Measurements from ENCODE around the gene EAF1.

EAF1 gene

GRCh38 chr3:15436246-15436645 is 8.8 kb downstream of the EAF1 start:
- DNase-seq (ENCODE audit: extremely low spot score), result no peak
- POLR2A ChIA-PET, result no interaction called here
- TF ChIP-seq CTCF (IDR thresholded peaks at IDR 0.05; ENCODE audit: control extremely low read depth, extremely low read depth, low read depth, missing control alignments), result no peak
- CTCF ChIA-PET, result interaction anchor here (0.8 to 1.7 kb wide), 6 partner anchors 8 to 317 kb away, joined by 3 to 5 read pairs (median 3); no protein-coding TSS in a partner anchor

GRCh38 chr3:15438983-15439382 is 11.6 kb downstream of the EAF1 start:
- ChIA-PET POLR2A (no interaction called here), CTCF (interaction anchor here (1.1 to 1.4 kb wide), 2 partner anchors 8 to 171 kb away, joined by 3 read pairs; no protein-coding TSS in a partner anchor)
- no peak for DNase-seq (ENCODE audit: extremely low spot score)
- no peak for TF ChIP-seq CTCF (IDR thresholded peaks at IDR 0.05; ENCODE audit: control extremely low read depth, extremely low read depth, low read depth, missing control alignments)

GRCh38 chr3:15439476-15439875 is 12.1 kb downstream of the EAF1 start:
- CTCF ChIA-PET, result interaction anchor here (1.1 to 1.4 kb wide), 2 partner anchors 9 to 172 kb away, joined by 3 read pairs; no protein-coding TSS in a partner anchor
- no peak for DNase-seq (ENCODE audit: extremely low spot score)
- POLR2A ChIA-PET, result no interaction called here
- no peak for TF ChIP-seq CTCF (IDR thresholded peaks at IDR 0.05; ENCODE audit: control extremely low read depth, extremely low read depth, low read depth, missing control alignments)

- no peak for DNase-seq (ENCODE audit: extremely low spot score)
- TF ChIP-seq CTCF (IDR thresholded peaks at IDR 0.05; ENCODE audit: control extremely low read depth, extremely low read depth, low read depth, missing control alignments), result no peak
- ChIA-PET CTCF (no interaction called here), POLR2A (no interaction called here)
Measured at GRCh38 chr3:15440891-15441290, 13.5 kb downstream of the EAF1 start.

- ChIA-PET CTCF (interaction anchor here (1.0 to 2.6 kb wide), 6 partner anchors 8 to 39 kb away, joined by 3 to 12 read pairs (median 4); no protein-coding TSS in a partner anchor), POLR2A (interaction anchor here (1.0 kb wide), 1 partner anchor 14 kb away, joined by 3 read pairs; no protein-coding TSS in a partner anchor)
- TF ChIP-seq CTCF (IDR thresholded peaks at IDR 0.05; ENCODE audit: control extremely low read depth, extremely low read depth, low read depth, missing control alignments), result no peak
- DNase-seq (ENCODE audit: extremely low spot score), result no peak
Measured at GRCh38 chr3:15443826-15444524, 16.6 kb downstream of the EAF1 start.

- CTCF ChIA-PET, result no interaction called here
- POLR2A ChIA-PET, result no interaction called here
- TF ChIP-seq CTCF (IDR thresholded peaks at IDR 0.05; ENCODE audit: control extremely low read depth, extremely low read depth, low read depth, missing control alignments), result no peak
- DNase-seq (ENCODE audit: extremely low spot score), result no peak
Measured at GRCh38 chr3:15449489-15450224, 22.3 kb downstream of the EAF1 start.

Measured in GM10248 (cell line).